SIG-M5 treated with dmso at 0.1 percent for 504 hours (cell line): ENCODE data around the gene ERGIC1.
"Not testable (repeated sequence)": the region's sequence is repeated elsewhere in the genome, so short reads cannot be mapped to it uniquely, and the experiment has no call there.

Source experiments
- DNase-seq: peaks from one replicate; lab custom pipeline; 2025; ENCODE audit not compliant: unreplicated experiment; lab: John Stamatoyannopoulos, UW

The ERGIC1 gene

GRCh38 chr5:172833686-172834414 lies at the start of gene ERGIC1:
Gene ERGIC1 (plus strand): TSS chr5:172834251. CDS start chr5:172834414, 163 bp downstream.
- peak; percentile 47 for DNase-seq

GRCh38 chr5:172785429-172786088 lies 48.5 kb upstream of the ERGIC1 start:
- DNase-seq: no peak

- DNase-seq: no peak
Measured at GRCh38 chr5:172786736-172787462, 47.2 kb upstream of the ERGIC1 start.

- DNase-seq: not testable (repeated sequence)
Measured at GRCh38 chr5:172787538-172787937, 46.5 kb upstream of the ERGIC1 start.

- no peak for DNase-seq
Measured at GRCh38 chr5:172788771-172789686, 45.0 kb upstream of the ERGIC1 start.

- no peak for DNase-seq
Measured at GRCh38 chr5:172789687-172790495, 44.2 kb upstream of the ERGIC1 start.

GRCh38 chr5:172790496-172790889 lies 43.6 kb upstream of the ERGIC1 start:
- no peak for DNase-seq

GRCh38 chr5:172791286-172791685 lies 42.8 kb upstream of the ERGIC1 start:
- DNase-seq: no peak

- no peak for DNase-seq
Measured at GRCh38 chr5:172791726-172792445, 42.2 kb upstream of the ERGIC1 start.

- DNase-seq: no peak
Measured at GRCh38 chr5:172792701-172793570, 41.1 kb upstream of the ERGIC1 start.

- peak; percentile 89 for DNase-seq
Measured at GRCh38 chr5:172793577-172794488, 40.2 kb upstream of the ERGIC1 start.

GRCh38 chr5:172795318-172795977 lies 38.6 kb upstream of the ERGIC1 start:
- no peak for DNase-seq

GRCh38 chr5:172796306-172796705 lies 37.7 kb upstream of the ERGIC1 start:
- DNase-seq: no peak

GRCh38 chr5:172797771-172798191 lies 36.3 kb upstream of the ERGIC1 start:
- no peak for DNase-seq

GRCh38 chr5:172798422-172799215 lies 35.4 kb upstream of the ERGIC1 start:
- peak; percentile 90 for DNase-seq

- DNase-seq: no peak
Measured at GRCh38 chr5:172799416-172799815, 34.6 kb upstream of the ERGIC1 start.
